Parathyroid adenoma (tissue), 2 donors: Measurements from ENCODE around the gene SLC34A3.

ENCODE experiments used
- H2AFZ ChIP-seq: fragments of 300-600 bp; sonication (generic); one replicate; pipeline ENCODE4 v1.7.0; 2017; ENCODE audit warnings: antibody characterized with exemption, mild to moderate bottlenecking
- H3K27ac ChIP-seq: fragments of 300-600 bp; sonication (generic); one replicate; pipeline ENCODE4 v1.7.0; 2017
- H3K27me3 ChIP-seq: fragments of 300-600 bp; sonication (generic); one replicate; pipeline ENCODE4 v1.7.0; 2017; ENCODE audit warnings: low read length; ENCODE audit not compliant: control insufficient read depth, insufficient read depth
- H3K36me3 ChIP-seq: fragments of 300-600 bp; sonication (generic); one replicate; pipeline ENCODE4 v1.7.0; 2017; ENCODE audit warnings: low read length; ENCODE audit not compliant: control insufficient read depth, insufficient read depth
- H3K4me1 ChIP-seq: fragments of 300-600 bp; sonication (generic); one replicate; pipeline ENCODE4 v1.7.0; 2017; ENCODE audit warnings: control low read depth
- H3K4me2 ChIP-seq: fragments of 300-600 bp; sonication (generic); one replicate; pipeline ENCODE4 v1.7.0; 2017; ENCODE audit warnings: low read length
- H3K4me3 ChIP-seq: fragments of 300-600 bp; sonication (generic); one replicate; pipeline ENCODE4 v1.7.0; 2017; ENCODE audit warnings: low read depth, low read length
- H3K79me2 ChIP-seq: fragments of 300-600 bp; sonication (generic); one replicate; pipeline ENCODE4 v1.7.0; 2017; ENCODE audit warnings: control low read depth
- H3K9ac ChIP-seq: fragments of 300-600 bp; sonication (generic); one replicate; pipeline ENCODE4 v1.7.0; 2017; ENCODE audit warnings: mild to moderate bottlenecking
- H3K9me3 ChIP-seq: fragments of 300-600 bp; sonication (generic); one replicate; pipeline ENCODE4 v1.7.0; 2017; ENCODE audit warnings: low read length; ENCODE audit not compliant: control insufficient read depth
- TF ChIP-seq, protein P1 (sequence below): fragments of 300-600 bp; sonication (generic); IDR thresholded peaks from one replicate; pipeline ENCODE4 v1.7.0; 2017; ENCODE audit warnings: antibody characterized with exemption, mild to moderate bottlenecking
- donor health status: primary hyperparathyroidism.

The SLC34A3 gene

DNA sequence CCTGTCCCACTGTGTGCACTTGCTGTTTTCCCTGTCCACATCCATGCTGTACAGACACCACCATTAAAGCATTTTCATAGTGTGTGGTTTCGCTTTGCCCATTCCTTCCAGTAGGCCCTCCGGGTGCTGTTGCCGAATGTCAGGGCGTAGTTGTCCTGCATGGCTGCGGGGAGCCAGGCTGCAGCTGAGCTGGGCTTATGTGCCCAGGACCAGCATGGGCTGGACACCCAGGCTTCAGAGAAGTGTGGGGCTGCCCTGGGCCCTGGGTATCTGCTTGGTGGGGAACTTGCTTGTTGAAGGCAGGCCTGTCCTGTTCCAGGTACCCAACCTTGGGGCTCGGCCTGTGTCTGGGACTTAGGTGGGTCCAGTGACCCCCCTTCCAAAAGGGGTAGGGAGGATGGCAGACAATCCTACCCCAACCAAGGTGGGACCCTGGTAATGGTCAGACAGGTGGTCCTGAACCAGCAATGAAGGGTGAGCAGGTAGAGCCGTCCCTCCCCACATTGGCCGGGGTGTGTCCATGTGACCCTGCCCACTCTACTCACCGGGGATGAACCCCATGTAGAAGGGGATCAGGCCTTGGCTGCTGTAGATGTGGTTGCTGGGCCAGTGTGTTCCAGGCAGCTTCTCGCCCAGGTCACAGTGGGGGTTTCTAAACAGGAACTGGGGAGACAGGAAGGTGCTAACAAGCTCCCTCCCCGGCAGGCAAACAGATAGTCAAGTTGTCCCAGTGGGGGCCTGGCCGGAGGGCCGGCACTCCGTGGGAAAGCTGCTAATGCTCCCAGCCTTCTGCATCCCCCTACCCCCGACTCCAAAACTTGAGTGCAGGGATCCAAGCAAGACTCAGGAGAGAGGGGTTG lies 13.2 kb downstream of the SLC34A3 start:
- no peak overlapping the region for H3K9ac ChIP-seq
- no peak overlapping the region for H3K4me3 ChIP-seq
- H2AFZ ChIP-seq, result no peak overlapping the region
- no peak overlapping the region for H3K27ac ChIP-seq
- no peaks in the 10 kb centered on the region for H3K27me3 ChIP-seq
- no peaks in the 10 kb centered on the region for H3K9me3 ChIP-seq
- TF ChIP-seq, protein P1, sequence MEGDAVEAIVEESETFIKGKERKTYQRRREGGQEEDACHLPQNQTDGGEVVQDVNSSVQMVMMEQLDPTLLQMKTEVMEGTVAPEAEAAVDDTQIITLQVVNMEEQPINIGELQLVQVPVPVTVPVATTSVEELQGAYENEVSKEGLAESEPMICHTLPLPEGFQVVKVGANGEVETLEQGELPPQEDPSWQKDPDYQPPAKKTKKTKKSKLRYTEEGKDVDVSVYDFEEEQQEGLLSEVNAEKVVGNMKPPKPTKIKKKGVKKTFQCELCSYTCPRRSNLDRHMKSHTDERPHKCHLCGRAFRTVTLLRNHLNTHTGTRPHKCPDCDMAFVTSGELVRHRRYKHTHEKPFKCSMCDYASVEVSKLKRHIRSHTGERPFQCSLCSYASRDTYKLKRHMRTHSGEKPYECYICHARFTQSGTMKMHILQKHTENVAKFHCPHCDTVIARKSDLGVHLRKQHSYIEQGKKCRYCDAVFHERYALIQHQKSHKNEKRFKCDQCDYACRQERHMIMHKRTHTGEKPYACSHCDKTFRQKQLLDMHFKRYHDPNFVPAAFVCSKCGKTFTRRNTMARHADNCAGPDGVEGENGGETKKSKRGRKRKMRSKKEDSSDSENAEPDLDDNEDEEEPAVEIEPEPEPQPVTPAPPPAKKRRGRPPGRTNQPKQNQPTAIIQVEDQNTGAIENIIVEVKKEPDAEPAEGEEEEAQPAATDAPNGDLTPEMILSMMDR, result no peak
- no peak overlapping the region for H3K4me2 ChIP-seq
- H3K4me1 ChIP-seq, result peaks cover 2% of the 10 kb centered on the region
- no peaks in the 10 kb centered on the region for H3K79me2 ChIP-seq
- H3K36me3 ChIP-seq, result no peaks in the 10 kb centered on the region

DNA sequence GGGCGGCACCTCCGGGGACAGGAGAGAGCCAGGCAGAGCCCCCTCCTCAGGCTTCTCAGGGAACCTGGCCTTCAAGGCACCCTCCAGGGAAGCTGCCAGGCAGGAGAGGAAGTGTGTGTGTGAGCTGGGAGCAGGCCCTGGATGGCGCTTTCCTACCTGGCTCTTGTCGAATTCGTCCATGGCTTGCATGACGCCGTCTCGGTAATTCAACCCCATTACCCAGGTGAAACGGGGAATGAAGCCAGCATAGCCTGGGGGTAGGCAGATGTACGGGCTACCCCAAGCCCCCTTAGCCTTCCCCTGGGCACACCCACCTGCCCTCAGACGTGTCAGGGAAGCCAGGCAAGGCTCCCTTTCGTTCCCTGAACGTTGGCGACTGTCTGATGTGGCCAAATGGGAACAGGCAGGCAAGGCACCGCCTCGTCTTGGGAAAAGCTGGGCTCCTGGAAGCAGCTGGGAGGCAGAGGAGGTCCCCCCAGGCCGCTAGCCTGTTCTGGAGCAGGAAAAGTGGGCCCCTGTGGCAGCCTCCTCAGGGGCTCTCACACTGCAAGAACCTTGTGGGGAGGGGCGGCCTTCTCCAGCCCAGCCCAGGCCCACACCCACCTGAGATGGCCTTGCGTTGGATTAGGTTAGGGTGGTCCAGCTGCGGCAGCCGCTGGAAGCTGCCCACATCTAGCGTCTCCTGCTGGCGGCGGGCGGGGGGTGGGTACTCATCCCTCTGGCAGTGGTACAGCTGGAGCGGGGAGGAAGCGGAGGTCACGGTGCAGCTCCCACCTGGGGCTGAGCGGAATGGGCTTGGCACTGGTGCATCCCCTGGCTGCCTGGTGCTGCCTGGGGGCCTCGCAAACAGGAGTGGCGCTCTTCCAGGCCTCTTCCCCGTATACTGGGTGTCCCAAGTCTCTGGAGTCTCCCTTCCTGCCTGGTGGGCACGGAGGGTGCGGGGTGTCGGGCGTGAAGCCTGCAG lies 14.1 kb downstream of the SLC34A3 start:
- H3K27me3 ChIP-seq, result no peaks in the 10 kb centered on the region
- no peaks in the 10 kb centered on the region for H3K36me3 ChIP-seq
- TF ChIP-seq, protein P1, result no peak
- peaks cover 2% of the 10 kb centered on the region for H3K4me1 ChIP-seq
- no peaks in the 10 kb centered on the region for H3K9me3 ChIP-seq
- H3K9ac ChIP-seq, result no peak overlapping the region
- no peak overlapping the region for H3K27ac ChIP-seq
- no peak overlapping the region for H3K4me2 ChIP-seq
- H3K79me2 ChIP-seq, result no peaks in the 10 kb centered on the region
- H3K4me3 ChIP-seq, result no peak overlapping the region
- no peak overlapping the region for H2AFZ ChIP-seq

DNA sequence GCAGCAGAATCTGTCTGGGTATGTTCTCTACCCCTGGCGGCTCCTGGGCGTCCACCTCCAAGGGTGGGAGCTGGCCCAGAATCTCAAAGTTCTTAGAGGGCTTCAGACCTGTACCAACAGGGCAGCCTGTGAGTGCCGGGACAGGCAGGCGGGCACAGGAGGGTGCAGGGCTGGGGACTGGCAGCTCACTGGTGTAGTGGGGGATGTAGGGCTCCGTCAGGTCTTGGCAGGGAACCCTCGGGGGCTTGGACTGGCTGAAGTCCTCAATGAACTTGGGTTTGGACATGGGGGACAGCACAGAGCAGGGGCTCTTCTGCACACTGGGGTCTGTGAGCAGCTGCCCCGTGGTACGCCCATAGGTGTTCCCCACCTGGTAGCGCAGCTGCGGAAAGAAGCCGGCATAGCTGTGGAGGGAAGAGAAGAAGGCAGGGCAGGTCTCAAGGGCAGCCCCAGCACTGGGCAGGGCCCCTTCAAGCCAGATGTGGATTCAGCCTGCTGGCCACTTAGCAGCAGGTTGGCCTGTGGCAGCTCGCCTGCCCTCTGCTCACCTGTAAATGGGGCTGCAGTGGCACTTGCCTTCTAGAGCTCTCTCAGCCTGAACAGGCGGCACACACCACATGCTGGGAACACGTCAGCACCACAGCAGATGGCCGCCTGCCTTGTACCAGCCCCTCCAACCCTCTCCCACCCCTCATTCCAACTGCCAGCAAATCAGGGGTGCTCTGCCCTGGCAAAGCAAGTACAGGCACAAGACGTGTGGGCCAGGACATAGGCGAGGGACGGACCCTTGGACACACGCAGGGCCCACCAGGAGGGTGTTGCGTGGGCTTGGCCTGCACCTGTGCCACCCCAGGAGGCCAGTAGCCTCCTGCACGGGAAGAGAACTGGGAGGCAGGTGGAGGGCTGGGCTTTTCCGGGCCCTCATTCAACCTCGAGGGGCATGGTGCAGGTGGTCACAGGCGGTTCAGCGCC lies 15.0 kb downstream of the SLC34A3 start:
- Histone ChIP-seq H3K4me1 (peaks cover 2% of the 10 kb centered on the region), H3K27ac (no peak overlapping the region), H3K27me3 (no peaks in the 10 kb centered on the region), H3K4me3 (no peak overlapping the region), H3K4me2 (no peak overlapping the region), H3K79me2 (no peaks in the 10 kb centered on the region), H3K9ac (no peak overlapping the region), H3K9me3 (no peaks in the 10 kb centered on the region), H3K36me3 (no peaks in the 10 kb centered on the region), H2AFZ (no peak overlapping the region)
- TF ChIP-seq, protein P1, result no peak

DNA sequence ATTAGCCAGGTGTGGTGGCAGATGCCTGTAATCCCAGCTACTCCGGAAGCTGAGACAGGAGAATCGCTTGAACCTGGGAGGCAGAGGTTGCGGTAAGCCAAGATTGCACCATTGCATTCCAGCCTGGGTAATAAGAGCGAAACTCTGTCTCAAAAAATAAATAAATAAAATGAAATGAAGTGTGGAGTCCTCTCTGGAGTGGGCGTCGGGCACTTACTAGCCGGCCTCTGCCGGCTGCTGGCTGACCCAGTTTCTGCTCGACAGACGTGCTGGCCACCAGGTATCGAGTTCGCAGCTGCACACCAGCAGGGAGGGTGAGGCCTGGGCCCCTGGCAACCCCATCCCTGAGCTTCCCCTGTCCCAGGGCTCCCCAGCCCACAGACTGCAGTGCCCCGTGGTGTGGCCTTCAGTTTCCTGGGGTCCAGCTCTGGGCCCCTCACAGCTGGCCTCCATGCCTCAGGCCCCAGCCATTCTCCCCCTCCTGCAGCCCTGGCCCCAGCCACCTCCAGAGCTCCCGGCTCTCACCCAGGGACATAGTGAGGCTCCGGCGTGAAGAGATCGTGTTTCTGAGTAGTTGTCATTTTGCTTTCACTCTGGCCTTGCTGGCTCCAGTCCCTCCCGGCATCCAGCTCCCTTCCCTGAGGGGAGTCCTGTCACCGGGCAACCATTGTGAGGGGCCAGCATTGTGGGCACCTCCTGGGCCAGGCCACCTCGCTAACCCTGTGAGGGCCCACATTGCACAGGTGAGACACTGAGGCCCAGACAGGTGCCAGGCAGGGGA lies 16.6 kb downstream of the SLC34A3 start:
- Histone ChIP-seq H2AFZ (no peak overlapping the region), H3K9me3 (no peaks in the 10 kb centered on the region), H3K4me3 (no peak overlapping the region), H3K27ac (no peak overlapping the region), H3K9ac (no peak overlapping the region), H3K36me3 (no peaks in the 10 kb centered on the region), H3K79me2 (no peaks in the 10 kb centered on the region), H3K27me3 (no peaks in the 10 kb centered on the region), H3K4me2 (no peak overlapping the region), H3K4me1 (peaks cover under 1% of the 10 kb centered on the region)
- TF ChIP-seq, protein P1, result no peak
